Esophagus muscularis mucosa (tissue), 3 donors: ENCODE data around the gene MCM9.

Experiments
- CTCF ChIP-seq, 3 experiments: fragments of 200-600 bp in 2 of 3; fragments of 450-650 bp in 1 of 3; sonication (generic) in 2 of 3; IDR thresholded peaks; one replicate each; pipeline ENCODE4 v1.5.1; 2017 to 2019; ENCODE audit warnings: antibody characterized with exemption in 3 of 3, mild to moderate bottlenecking in 2 of 3, moderate library complexity in 1 of 3
- POLR2A ChIP-seq: fragments of 450-650 bp; IDR thresholded peaks from one replicate; pipeline ENCODE4 v1.6.1; 2017; ENCODE audit warnings: antibody characterized with exemption, moderate library complexity, mild to moderate bottlenecking, low read depth

GRCh38 chr6:118872318-118872717, 62.6 kb downstream of the MCM9 start:
- TF ChIP-seq CTCF (IDR thresholded peaks at IDR 0.05), result no peak
- no peak for TF ChIP-seq POLR2A
